ENCODE results near the gene CEP131.

CEP131 gene

GRCh38 chr17:81222906-81223761 lies at the start of gene CEP131:
Gene CEP131 (minus strand): TSS chr17:81222965. CDS start chr17:81220056, 2,909 bp downstream.
- peak; percentile 100 for DNase-seq

DNA sequence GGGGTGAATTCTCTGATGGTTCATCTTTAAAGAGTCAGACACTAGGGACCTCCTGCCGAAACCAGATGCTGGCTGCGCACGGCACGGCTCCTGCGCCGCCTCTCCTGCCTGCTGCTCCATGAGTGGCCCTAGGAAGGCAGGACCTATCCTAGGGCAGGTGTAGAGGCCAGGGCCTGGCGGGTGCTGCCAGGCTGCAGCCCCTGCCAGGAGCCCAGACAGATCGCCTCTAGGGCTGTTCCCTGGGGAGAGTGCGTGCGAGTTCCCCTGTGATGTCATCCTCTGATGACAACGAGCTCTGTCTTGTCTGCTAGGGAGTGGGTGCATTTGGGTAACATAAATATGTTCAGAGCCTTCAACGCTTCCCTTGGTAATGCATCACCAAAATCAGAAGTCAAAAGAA lies 48.5 kb upstream of the CEP131 start:
- DNase-seq: no peak

- DNase-seq: no peak
Measured at GRCh38 chr17:81270279-81270678, 47.5 kb upstream of the CEP131 start.

DNA sequence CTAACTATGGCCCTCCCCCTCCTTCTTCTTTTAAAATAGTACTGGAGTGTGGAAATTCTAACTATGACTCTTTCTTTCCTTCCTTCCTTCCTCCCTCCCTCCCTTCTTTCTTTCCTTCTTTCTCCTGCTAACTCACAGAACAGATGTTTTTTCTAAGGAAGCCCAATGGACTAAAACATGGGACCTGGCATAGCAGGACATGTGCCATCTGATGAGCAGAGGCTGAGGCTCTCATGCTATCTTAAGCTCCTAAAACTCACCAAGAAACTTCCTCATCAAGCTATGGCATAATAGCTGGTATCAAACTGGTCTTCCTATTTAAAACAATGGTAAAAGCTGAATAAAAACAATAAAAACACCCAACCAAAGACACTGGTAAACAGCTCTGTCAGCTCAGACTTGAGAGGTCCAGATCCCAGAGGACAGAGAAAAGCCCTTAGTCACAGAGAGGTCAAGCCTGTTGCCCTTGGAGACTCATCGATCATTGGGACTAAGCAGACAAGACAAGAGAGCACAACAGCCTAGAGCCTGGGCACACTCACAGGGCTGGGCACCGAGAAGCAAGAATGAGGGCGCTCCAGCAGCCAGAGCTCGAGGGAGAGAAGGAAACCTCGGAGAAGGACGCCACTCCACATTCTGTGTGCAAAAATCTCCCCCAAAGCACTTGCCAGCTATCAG lies 44.8 kb upstream of the CEP131 start:
- DNase-seq: no peak

GRCh38 chr17:81265576-81265975 lies 42.8 kb upstream of the CEP131 start:
- DNase-seq: no peak

GRCh38 chr17:81264640-81265039 lies 41.9 kb upstream of the CEP131 start:
- DNase-seq: no peak

DNA sequence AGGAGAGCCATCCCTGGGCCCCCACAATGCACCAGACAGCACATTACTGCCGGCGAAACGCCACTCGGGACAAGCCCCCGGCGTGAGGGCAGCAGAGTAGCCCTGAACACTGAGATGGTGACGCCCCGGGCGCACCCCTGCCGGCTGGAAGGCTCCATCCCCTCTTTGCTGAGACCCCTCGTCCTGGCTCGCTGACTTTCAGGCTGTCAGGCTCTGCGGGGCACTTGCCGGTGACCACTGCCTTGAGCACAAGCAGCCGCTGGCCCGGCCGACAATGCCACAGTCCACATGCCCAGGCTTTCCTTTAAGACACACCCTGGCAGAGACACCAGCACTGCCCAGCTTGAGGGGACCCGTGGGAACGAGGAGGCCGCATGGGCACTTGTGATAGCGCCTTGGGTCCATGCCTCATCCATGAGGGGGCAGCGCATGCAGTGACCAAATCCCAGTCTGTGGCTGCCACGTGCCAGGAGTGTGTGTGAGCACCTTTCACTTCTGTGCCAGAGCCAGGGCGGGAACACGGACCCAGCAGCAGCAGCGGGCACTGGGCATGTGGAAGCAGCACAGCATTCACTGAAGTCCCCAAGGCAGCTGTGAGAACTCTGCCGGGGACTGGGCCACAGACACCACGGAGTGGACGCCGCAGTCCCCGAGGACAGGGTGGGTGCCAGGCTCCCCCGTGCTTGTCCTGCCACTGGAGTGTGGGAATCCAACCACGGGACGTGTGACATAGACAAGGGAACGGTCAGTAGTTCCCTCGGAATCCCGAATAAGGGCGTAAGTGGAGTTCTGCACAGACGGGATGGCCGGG lies 40.8 kb upstream of the CEP131 start:
- no peak for DNase-seq

DNA sequence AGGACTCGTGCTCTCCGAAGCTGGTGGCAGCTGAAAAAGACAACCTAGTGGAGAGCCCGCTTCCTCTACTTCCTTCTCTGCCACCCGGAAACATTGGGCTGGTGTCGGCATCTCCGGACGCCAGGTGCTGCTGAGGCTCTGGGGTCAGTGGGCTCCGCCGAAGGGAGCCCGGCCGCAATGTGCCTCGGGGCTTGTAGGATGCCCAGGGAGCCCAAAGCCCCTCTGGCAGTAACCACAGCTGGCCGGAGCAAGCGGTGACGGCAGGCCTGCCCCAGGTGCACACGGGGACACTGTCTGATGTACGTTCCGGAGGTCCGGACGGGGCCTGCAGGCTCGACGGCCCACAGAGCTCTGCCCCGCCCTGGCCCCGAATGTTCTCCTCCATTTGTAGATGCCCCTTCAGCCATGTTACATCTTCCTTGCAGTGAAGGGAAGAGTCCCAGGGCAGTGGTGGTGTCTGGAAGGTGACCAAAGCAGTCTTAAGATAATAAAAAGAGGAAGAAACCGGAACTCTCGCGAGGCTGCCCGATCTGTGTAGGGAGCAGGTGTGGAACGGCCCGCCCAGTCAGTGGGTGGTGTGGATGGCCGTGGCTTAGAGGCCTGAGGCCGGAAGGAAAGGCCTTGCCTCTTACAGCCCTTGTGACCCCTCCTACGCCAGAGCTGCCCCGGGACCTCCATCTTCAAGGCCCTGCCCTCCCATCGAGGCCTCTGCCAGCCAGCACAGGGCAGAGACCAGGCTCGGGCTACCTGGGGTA lies 39.0 kb upstream of the CEP131 start:
- DNase-seq: no peak

- no peak for DNase-seq
Measured at GRCh38 chr17:81261096-81261495, 38.3 kb upstream of the CEP131 start.

GRCh38 chr17:81260641-81261040 lies 37.9 kb upstream of the CEP131 start:
- DNase-seq: no peak

DNA sequence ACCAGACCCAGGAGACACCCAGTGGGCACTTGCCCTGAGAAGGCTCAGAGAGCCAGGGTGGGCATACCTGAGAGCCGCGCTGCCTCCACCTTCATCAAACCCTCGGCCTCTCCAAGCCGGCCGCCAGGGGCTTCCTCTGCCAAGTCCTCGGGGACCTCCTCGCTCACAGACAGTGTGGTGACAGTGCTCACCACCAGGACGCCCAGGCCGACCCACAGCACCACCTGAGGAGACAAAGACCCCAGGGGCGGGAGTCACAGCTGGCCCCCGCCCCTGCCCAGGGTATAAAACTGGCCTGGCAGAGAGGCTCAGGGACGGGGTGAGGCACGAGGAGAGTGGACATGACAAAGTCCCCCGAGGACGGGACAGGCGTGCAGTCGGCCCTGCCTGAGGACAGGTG lies 37.4 kb upstream of the CEP131 start:
- no peak for DNase-seq

DNA sequence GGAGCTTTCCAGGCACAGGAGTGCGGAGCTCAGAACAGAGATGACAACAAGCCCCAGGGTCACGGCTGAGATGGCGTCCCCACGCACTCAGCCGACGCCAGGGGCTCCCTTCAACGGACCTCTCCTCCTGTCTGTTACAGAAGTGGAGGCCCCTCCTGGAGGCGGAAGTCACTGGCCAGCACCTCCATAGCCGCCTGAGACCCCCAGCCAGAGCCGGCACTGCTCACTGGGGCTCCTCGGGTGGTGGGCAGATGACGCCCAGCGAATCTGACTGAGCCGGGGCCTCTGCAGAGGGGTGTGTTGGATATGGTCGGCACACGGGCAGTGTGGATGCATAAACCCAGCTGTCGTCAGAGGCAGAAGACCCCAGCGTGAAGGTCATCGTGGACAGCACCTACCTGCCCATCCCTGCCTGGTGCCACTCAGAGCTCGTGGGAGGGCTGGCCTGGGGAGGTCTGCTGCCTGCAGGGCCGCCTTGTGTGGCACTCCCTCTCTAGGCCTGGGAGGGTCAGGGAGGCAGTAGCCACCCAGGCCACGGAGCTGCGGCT lies 36.4 kb upstream of the CEP131 start:
- no peak for DNase-seq

DNA sequence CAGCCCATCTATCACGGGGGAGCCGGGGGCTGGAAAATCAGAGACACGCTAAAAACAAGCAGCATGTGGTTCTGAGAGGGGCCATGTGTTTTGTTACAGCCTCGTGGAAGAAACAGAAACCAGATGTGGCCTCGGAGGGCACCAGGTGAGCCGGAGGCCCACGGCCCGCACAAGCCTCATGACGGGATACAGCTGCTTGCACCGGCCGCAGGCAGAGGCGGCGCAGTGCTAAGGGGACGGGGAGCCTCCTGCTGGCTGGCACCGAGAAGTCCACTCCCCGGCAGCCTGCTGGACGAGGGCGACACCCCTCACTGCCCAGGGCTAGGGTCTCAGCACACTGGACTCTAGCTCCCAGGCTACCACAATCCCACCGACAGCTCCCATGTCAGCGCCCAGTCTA lies 35.5 kb upstream of the CEP131 start:
- no peak for DNase-seq

- no peak for DNase-seq
Measured at GRCh38 chr17:81257533-81257932, 34.8 kb upstream of the CEP131 start.

DNA sequence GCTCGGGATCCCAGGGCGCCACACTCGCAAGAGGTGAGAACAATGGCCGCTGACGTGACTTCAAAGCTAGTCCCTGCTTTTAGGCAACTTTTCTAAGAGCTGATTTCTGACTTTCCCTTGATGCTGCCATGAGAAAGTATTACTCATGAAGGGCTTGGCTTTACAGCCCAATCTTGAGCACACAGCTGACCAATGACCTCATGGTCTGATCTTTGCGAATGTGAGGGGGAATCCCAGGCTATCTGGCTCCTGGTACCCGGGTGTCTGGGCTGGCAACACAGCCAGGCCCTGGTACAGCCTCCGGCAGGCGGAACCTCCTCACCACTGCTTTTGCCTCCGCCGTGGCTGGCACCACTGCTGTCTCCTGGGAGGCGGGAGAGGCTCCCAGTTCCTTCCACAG lies 33.9 kb upstream of the CEP131 start:
- no peak for DNase-seq

DNA sequence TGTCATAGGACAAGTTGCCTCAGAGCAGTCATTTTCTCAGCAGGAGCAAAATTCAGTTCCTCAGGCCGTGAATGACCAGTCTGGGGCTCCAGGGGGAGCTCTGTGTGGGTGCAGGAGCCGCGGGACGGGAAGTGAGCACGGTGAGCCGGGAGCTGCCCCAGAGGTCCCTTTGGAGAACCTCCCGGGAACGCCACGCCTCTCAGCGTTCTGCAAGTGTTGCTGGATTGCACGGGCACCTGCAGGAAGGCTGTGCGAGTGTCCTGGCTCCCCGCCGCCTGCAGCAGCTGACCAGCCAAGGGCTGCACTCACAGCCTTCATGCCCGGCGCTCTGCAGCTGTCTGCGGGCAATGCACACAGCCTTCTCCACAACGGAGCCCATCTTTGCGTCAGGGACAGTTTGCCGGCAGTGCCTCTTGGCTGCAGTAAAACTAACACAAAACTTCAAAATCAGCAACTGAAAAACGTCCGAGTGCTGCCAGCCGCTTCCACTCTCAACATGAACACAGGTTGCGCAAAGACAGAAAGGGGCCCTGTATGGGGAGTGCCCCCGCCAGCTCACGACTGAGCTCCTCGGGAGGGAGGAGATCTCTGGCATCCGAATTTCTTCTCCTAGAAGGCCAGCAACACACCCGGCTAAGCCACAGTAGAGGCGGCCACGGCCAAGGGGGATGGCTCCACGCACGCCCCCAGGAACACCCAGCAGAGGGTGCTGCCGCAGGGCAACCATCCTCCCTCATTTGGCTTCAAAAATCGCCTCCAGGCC lies 32.4 kb upstream of the CEP131 start:
- DNase-seq: no peak

DNA sequence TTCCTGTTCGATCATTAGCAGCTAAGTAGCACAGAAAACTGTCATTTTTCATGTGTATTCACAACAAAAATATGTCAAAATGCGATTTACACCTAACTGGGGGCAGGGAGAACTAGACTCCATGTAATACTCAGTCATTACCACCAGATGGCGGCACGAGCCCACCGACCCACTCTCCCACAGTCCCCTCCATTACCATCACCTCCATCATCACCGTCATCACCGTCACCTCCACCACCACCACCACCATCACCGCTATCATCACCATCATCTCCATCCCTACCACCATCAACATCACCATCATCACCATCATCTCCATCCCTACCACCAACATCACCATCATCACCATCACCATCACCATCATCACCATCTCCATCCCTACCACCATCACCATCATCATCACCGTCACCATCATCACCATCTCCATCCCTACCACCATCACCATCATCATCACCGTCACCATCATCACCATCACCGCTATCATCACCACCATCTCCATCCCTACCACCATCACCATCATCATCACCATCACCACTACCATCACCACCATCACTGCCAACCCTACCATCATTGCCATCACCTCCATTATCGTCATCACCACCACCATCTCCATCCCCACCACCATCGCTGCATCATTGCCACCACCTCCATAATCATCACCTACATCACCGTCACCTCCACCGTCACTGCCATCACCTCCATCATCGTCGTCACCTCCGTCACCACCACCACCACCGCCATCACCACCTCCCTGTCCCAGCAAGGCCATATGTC lies 30.8 kb upstream of the CEP131 start:
- DNase-seq: peak; percentile 51

DNA sequence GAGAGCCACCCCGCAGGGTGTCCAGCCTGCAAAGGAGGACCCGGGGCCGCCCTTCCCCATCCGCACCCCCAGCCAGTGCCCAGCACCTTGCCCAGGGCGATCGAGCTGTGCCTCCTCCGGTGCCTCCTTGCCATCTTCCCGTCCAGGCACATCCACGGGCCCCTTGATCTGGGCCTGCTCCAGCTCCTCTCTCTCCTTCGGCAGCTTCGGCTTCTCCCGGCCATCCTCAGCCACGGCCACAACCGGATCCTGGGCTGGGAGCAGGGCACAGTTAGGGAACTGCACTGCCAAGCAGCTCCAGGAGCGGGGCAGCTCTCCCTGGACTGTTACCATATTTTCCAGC lies 30.2 kb upstream of the CEP131 start:
- no peak for DNase-seq

- DNase-seq: no peak
Measured at GRCh38 chr17:81252326-81252986, 29.7 kb upstream of the CEP131 start.

GRCh38 chr17:81251709-81252301 lies 29.0 kb upstream of the CEP131 start:
- DNase-seq: no peak
